Stimulated activated naive CD4-positive, alpha-beta T cell (primary cell): ENCODE results near the gene RALGAPA1.
"Not testable (repeated sequence)": the region's sequence is repeated elsewhere in the genome, so short reads cannot be mapped to it uniquely, and the experiment has no call there.

Experiments used
- DNase-seq, 6 experiments: peaks; one replicate each; lab custom pipeline; 2025; lab: John Stamatoyannopoulos, UW

The RALGAPA1 gene

DNA sequence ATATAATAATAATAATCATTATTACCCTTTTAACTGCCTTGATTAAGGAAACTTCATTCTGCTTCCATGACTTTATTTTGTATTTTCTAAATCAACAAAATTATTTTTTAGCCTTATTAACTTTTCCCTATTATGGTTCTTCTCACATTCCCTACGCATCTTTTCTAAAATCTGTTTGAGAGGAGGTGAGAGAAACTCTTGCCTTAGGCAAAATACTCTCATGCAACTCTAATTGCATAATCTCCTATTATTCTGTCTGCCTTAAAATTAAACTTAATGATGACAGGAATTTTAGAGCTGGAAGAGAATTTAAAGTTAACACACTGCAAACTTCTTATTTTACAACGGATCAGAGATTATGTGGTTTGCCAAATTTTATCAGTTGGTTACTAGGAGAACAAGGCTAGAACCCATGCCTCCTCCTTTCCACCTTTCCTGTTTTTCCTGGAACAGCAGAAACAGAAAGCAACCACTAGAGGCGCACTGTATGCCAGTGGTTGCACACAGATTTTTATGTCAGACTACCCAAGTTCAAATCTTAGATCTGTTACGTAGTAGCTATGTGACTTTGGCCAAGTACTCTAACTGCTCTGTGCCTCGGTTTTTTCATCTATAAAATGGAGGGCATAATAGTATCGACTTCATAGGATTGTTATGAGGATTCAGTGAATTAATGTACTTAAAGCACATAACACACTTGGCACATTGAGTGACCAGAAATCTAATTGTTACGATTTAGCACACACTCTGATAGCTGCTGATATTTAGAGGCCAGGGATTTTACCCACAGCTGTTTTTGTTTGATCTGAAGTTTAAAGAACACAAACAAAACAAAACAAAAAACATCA is 12.7 kb upstream of the RALGAPA1 start:
- peak in 2 of 6 experiments; percentile 5 to 8 for DNase-seq

DNA sequence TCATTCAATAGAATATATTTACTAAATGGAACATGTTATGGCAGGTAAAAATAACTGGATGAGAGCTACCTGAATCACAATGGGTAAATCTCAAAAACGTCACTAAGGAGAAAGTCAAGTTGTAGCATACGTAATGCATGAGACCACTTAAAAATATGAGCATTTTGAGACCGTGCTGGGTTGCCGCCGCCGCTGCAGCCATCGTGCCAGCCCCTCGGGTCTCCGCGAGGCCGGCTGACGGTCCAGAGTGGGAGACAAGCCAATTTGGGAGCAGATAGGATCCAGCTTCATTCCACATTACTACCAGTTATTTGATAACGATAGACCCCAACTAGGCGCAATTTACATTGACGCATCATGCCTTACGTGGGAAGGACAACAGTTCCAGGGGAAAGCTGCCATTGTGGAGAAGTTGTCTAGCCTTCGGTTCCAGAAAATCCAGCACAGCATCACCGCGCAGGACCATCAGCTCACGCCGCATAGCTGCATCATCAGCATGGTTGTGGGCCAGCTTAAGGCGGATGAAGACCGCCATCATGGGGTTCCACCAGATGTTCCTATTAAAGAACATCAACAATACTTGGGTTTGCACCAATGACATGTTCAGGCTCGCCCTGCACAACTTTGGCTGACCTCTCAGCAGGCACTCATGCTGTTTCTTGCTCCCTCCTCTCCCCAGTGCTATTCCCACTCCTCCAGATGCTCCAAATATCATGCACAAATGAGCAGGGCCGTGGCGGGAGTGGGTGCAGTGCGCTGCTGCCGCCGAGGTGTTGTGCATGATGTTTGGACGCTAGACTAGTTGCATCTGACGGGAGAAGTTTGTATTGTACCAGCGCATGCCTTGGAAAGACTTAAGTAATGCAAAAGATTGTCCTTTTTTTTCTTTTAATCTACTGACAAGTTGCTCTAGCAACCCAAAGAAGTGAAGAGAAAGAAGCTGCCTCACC is 10.8 kb upstream of the RALGAPA1 start:
- no peak for DNase-seq

DNA sequence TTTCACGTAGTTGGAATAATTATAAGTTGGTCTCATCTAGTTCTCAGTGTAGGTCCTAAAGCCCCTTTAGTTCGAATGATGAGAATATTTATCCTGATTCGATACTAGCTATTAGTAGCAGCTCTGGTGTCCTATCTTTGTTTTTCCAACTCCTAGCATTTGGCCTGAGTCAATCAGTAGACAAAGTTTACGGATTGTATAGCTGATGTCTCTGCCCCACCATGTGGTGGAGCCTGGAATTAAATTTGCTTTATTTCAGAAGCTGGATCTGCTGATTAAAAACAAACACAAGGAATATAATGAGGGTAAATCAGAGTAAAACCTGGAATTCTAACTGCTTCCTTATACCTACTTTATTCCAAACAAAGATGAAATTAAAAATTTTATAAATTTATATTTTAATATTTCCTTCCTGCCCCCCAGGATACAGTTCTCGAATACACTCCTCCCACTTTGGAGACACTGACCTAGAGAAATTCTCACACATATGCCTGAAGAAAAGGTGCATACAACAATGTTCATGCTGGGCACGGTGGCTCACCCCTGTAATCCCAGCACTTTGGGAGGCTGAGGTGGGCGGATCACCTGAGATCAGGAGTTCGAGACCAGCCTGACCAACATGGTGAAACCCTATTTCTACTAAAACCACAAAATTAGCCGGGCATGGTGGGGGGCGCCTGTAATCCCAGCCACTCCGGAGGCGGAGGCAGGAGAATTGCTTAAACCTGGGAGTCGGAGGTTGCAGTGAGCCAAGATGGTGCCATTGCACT is 9.4 kb upstream of the RALGAPA1 start:
- DNase-seq: peak in 2 of 6 experiments; percentile 19 to 30

DNA sequence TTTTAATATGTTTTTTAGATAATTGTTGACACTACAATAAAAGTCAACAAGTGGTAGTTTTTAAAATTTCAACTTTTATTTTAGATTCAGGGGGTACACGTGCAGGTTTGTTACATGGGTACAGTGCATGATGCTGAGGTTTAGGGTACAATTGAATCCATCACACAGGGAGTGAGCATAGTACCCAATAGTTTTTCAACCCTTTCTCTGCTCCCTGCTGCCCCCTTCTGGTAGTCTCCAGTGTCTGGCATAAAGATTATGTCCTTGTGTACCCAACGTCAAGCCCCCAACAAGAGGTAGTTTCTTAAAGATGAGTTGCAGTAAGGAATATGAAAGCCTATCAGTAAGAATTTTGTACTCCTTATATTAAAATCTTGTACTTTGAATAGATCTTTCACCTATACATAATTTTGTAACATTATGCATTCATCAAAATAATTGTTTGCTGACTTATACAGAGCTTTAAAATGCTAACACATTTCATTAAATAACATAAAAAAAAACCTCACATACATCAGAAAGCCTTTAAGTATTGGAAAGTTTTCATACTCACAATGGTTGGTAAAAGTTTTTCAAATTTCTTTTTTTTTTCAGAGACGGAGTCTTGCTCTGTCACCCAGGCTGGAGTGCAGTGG is 5.4 kb upstream of the RALGAPA1 start:
- peak; percentile 33 to 81 (median 66) for DNase-seq

DNA sequence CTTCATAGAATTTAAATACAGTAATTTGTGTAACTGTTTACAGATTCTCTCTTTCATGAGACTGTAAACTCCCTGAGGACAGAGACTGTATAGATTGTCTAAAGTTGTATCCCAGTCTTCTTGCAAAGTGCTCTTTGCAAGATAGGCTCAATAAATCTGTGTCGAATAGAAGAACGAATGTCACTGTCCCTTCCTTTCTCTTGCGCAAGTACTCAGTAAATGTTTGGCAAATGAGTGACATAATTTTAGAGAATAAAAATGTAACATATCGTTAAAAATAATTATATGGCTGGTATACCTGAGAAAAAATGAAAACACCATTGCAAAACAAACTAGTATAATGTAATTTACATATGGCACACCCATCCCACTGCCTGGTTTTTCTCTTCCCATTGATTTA is 1.9 kb upstream of the RALGAPA1 start:
- DNase-seq: no peak

DNA sequence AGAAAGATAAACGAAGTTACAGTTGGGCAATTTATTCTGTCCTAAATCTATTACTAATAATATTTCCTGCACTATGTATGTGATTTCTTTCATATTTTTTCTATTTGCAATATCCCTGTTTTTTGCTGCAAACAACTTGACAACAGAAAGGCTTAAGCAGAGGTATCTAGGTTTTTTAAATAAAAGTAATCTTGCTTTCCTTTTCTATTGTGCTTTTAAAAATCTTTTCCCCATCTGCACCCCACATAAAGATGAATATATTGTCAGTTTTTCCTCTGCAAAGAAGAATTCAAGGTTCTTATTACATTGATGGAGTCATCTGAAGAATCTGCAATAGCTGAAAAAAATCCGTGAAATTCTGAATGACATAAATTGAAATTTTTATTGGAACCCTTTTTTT is 502 bp upstream of the RALGAPA1 start:
- no peak for DNase-seq

DNA sequence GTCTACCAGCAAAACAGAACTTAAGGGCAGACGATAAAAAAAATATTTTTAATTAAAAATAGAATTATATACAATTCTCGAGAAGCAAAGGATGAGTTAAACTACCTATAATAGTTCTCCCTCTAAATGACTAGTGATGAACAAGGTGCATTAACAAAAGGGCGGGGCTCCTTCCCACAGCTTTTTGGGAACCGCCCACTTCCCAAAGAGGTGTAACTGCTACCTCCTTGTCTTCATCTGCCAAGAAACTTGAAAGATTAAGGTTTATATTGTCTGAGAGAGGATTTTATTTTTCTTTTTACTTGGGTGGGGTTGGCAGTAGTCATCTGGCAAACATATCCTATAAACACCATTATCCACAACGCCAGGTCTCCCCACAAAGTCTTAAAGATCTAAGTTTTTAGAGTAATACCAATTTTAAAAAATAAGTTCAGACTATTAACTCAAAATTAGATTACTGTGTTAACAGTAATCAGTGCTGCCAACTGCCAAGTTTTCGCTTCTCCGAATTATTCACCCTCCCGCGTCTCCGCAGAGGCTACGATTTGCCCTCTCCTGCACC is 938 bp downstream of the RALGAPA1 start:
- DNase-seq: peak in 1 of 6 experiments; percentile 14

DNA sequence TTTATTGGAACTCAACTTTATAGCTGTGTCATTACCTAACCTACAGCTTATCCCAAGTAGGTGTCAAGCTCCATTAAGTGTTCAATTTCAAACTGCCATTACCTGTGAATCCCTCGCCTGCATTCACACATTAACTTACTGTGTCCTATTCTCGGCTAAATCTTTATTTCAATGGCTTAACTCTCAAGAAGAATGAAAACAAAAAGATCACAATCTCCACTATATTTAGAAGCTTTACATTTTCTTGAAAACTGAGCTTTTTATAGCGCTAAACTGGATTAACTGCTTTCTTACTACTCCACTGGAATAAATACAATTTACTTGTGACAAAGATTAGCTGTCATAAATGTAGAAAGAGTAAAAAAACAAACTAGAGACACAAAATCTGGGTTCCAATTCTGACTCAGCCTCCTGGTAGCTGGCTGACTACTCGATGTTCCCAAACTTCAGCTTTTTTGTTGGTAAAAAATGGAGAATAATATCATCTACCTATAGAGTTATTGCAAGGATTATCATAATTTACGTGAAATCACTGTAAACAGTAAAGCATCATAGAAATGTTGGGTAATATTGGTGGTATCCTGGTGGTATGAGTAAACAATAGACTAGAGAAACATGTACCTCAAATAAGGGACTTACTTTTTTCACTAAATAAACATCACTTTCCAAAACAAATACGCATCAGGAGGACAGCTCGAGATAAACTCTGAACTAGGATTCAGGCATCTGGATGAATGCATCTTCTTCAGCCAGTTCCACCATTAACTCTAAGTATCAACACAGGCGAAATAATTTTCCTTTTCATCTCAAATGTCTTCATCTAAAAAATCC is 1.7 kb downstream of the RALGAPA1 start:
- no peak for DNase-seq

DNA sequence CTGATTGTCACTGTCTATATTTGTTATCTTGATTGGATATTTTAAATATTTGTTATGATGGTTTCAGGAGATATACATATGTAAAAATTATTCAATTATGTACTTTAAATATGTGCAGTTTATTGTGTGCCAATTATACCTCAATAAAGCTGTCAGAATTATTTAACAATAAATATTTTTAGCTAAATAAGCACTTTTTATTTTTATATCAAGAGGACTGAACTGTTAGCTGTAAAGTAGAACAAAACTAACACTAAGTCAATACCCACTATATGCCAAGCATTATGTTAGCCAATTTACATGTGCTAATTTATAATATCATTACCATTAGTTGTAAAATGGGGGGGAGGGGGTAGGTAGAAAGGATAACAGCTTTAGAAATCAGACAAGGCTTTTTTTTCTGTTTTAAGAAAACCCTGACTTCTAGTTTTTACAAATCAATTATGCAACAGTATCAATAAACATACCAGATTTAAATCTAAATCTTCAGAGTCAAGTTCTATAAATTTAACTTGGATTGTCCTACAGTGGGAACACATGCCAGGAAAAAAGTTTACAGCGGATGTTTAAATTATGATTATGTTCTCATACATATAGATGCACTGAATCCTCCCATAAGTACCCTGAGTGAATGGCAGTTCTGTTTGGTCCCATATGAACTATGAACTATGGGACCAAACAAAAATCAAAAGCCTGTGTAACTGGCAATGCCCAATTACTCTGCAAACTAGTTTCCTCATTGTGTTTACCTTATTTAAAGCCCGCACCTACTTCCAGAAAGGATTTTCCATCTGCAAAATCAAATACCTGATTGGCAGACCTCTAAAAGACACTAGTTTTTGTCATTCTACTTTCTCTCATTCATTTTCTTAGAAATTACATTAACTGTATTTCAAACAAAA is 2.8 kb downstream of the RALGAPA1 start:
- DNase-seq: no peak

DNA sequence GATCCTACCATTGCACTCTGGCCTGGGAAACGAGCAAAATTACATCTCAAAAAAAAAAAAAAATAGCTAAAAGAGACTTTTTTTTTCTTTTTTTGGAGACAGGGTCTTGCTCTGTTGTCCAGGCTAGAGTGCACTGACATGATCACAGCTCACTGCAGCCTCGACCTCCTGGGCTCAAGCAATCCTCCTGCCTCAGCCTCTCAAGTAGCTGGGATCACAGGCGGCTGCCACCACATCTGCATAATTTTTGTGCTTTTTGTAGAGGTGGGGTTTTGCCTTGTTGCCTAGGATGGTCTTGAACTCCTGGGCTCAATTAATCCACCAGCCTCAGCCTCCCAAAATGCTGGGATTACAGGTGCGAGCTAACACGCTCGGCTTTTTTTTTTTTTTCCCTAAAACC is 11.3 kb downstream of the RALGAPA1 start:
- DNase-seq: no peak

DNA sequence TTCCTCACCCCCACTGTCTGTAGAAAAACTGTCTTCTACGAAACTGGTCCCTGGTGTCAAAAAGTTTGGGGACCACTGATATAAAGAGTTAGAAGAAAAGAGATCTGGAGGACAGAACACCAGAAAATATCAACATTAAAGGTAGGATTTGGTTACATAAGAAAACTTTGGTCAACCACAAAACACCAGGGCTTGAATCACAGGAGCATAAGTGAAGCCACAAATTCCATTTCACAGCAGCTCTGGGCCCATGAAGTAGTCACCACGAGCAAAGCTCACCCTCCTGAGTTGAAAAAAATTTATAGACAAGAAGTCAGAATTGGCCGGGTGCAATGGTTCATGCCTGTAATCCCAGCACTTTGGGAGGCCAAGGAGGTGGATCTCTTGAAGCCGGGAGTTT is 19.4 kb downstream of the RALGAPA1 start:
- DNase-seq: no peak

DNA sequence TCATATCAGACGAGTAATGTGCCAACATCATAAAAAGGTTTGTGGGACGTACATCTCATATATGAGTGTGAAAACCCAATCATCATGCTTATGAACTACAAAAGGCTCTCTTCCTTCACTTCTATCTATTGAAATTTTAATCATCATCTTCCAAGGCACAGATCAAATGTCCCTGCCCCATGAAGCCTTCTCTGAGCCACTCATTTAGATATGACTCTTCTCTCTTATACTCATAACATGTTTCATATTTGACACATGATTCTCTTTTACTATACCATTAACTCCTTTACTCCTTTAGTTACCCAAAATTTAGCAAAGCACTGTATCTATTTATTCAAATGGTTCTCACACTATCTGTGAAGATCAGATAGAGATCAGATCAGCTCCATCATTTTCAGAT is 22.2 kb downstream of the RALGAPA1 start:
- DNase-seq: no peak

DNA sequence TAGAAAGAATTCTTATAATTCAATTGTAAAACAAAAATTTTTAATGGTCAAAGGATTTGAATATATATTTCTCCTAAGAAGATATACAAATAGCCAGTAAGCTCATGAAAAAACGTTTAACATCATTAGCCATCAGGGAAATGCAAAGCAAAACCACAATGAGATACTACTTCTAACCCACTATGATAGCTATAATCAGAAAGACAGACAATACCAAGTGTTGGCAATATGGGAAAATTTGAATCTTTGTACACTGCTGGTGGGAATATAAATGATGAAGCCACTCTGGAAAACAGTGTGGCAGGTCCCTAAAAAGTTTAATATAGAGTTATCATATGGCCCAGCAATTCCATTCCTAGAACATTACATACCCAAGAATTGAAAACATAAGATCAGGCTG is 25.4 kb downstream of the RALGAPA1 start:
- no peak for DNase-seq

DNA sequence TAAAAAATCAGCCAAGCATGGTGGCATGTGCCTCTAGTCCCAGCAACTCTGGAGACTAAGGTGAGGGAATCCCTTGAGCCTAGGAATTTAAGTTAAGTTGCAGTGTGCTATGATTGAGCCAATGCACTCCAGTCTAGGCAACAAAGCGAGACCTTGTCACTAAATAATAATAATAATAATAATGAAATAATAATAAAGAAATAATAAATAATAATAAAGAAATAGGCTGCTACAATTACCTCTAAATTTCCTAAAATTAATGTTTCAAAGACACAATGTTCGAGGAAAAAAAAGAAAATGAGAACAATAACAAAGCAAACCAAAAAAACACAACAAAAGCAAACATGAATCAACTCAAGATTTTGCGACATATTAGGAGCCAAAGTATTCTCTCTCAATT is 29.7 kb downstream of the RALGAPA1 start:
- no peak for DNase-seq

DNA sequence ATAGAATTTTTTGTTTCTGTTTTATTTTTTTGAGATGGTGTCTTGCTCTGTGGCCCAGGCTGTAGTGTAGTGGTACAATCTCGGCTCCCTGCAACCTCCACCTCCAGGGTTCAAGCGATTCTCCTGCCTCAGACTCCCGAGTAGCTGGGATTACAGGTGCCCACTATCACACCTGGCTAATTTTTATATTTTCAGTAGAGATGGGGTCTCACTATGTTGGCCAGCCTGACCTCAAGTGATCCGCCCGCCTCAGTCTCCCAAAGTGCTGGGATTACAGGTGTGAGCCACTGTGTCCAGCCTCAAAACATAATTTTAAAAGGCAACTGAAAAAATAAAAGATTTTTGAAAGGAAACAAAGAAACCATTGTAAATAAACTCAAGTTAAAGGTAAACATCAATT is 31.5 kb downstream of the RALGAPA1 start:
- DNase-seq: not testable (repeated sequence)

DNA sequence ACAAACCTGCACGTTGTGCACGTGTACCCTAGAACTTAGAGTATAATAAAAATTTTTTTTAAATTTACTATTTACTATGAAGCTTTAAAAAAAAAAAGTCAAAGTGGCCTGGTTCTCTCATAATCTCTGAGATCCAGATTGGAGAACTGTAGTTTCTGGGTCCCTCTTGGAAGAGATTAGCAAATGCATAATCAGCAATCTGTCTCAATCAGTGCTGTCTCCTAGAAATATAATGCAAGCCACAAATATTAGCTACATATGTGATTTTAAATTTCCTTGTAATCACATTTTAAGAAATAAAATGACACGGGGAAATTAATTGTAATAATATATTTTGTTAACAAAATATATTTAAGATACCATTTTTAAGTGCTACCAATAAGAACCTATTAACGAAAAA is 32.3 kb downstream of the RALGAPA1 start:
- no peak for DNase-seq

DNA sequence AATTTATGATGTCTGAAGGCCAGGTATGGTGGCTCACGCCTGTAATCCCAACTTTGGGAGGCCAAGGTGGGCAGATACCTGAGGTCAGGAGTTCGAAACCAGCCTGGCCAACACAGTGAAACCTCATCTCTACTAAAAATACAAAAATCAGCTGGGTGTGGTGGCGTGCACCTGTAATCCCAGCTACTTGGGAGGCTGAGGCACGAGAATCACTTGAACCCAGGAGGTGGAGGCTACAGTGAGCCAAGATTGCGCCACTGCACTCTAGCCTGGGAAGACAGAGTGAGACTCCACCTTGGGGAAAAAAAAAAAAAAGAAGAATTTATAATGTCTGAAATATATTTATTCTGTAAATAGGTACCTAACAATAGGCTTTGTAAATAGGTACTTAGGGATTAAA is 33.0 kb downstream of the RALGAPA1 start:
- not testable (repeated sequence) for DNase-seq

DNA sequence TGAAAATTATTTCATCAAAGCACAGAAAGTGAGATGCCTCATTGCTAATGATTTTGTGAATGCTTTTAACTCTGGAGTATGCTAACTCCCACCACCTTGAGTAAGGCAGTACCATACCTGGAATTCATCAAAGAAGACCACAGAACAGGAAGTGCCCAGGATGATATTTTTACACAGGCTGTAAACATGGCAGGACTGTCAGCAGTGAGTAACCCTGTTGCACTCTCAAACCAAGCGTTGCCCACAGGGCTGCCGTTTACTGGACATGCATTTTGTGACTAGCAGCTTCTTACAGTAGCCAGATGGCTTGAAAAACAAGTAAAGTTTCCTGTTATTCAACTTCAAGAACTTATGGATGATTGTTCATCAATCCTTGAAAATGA is 42.4 kb downstream of the RALGAPA1 start:
- peak in 3 of 6 experiments; percentile 6 to 15 (median 8) for DNase-seq

DNA sequence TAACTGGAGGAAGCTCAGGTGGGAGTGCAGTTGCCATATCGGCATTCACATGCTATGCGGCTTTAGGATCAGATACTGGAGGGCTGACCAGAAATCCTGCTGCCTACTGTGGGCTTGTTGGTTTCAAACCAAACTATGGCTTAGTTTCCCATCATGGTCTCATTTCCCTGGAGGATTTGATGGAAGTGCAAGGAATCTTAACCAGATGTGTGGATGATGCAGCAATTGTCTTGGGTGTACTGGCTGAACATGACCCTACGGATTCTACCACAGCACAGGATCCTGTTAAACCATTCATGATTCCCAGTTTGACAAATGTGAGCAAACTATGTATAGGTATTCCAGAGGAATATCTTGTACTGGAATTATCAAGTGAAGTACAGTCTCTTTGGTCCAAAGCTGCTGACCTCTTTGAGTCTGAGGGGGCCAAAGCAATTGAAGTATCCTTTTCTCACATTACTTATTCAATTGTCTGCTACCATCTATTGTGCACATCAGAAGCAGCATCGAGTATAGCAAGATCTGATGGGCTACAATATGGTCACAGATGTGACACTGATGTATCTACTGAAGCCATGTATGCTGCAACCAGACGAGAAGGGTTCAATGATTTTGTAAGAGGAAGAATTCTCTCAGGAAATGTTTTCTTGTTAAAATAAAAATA is 42.9 kb downstream of the RALGAPA1 start:
- no peak for DNase-seq
